RWPE1 (cell line): ENCODE measurements around the gene TRAK1.

ENCODE experiments used
- CTCF ChIA-PET: fragments of 350-600 bp; sonication (Branson Sonifier 250); formaldehyde crosslinking; extraction: SDS; loops from one replicate; lab custom pipeline; 2021; lab: Yijun Ruan, JAX
- POLR2A ChIA-PET: fragments of 400-600 bp; formaldehyde crosslinking; extraction: SDS; loops from one replicate; lab custom pipeline; 2020; ENCODE audit warnings: antibody characterized with exemption; ENCODE audit not compliant: low non-redundant PET; lab: Yijun Ruan, JAX
- DNase-seq: peaks from one replicate; pipeline ENCODE4 v3.0.0; 2012; ENCODE audit warnings: low spot score
- H3K27ac ChIP-seq: fragments of 450-650 bp; 2 replicates; pipeline ENCODE4 v1.5.1; 2017
- CTCF ChIP-seq: fragments of 450-650 bp; conservative IDR thresholded peaks from 2 replicates; pipeline ENCODE4 v1.5.1; 2017; ENCODE audit warnings: low read depth, mild to moderate bottlenecking

TRAK1 gene

GRCh38 chr3:42067326-42067725 lies 23.8 kb upstream of the TRAK1 start:
- no peak for TF ChIP-seq CTCF
- ChIA-PET POLR2A (no interaction called here), CTCF (no interaction called here)
- no peak for DNase-seq
- H3K27ac ChIP-seq = no peak overlapping the region

GRCh38 chr3:42068303-42069088 lies 22.7 kb upstream of the TRAK1 start:
- no peak for TF ChIP-seq CTCF
- ChIA-PET POLR2A (no interaction called here), CTCF (interaction anchor here (0.7 kb wide), 1 partner anchor 854 kb away, joined by 7 read pairs; no protein-coding TSS in a partner anchor)
- DNase-seq = no peak
- H3K27ac ChIP-seq = peak overlapping the region; percentile 39; the same call in 1 of the 2 replicates

DNA sequence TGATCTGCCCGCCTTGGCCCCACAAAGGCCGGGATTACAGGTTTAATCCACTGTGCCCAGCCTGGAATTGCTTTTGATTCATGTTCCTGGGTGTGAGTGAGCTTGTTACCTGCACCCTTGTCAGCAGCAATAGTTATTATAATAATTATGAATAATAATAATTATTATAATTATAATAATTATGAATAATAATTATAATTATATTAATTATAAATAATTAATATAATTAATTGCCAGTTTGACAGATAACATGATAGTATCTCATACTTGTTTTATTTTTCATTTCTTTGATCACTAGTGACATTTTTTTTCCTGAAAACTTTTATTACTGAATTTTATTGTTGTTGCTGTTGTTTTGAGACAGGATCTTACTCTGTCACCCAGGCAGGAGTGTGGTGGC lies 21.1 kb upstream of the TRAK1 start:
- ChIA-PET POLR2A (no interaction called here), CTCF (no interaction called here)
- no peak for TF ChIP-seq CTCF
- H3K27ac ChIP-seq = peak overlapping the region; percentile 96
- DNase-seq = no peak

DNA sequence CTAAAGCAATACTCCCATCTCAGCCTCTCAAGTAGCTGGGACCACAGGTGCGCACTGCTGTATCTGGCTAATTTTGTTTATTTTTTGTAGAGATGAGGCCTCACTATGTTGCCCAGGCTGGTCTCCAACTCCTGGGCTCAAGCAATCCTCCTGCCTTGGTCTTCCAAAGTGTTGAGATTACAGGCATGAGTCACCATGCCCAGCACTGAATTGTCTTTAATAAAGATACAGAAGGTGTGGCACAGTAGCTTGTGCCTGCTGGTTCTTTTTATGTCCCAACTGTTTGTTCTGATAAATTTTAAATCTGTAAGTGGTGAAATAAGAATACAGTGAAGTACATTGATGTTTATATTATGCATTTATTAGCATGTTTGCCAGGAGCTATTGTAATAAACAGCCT lies 20.6 kb upstream of the TRAK1 start:
- no peak for TF ChIP-seq CTCF
- no peak for DNase-seq
- peak overlapping the region; percentile 96 for H3K27ac ChIP-seq
- ChIA-PET CTCF (no interaction called here), POLR2A (no interaction called here)

DNA sequence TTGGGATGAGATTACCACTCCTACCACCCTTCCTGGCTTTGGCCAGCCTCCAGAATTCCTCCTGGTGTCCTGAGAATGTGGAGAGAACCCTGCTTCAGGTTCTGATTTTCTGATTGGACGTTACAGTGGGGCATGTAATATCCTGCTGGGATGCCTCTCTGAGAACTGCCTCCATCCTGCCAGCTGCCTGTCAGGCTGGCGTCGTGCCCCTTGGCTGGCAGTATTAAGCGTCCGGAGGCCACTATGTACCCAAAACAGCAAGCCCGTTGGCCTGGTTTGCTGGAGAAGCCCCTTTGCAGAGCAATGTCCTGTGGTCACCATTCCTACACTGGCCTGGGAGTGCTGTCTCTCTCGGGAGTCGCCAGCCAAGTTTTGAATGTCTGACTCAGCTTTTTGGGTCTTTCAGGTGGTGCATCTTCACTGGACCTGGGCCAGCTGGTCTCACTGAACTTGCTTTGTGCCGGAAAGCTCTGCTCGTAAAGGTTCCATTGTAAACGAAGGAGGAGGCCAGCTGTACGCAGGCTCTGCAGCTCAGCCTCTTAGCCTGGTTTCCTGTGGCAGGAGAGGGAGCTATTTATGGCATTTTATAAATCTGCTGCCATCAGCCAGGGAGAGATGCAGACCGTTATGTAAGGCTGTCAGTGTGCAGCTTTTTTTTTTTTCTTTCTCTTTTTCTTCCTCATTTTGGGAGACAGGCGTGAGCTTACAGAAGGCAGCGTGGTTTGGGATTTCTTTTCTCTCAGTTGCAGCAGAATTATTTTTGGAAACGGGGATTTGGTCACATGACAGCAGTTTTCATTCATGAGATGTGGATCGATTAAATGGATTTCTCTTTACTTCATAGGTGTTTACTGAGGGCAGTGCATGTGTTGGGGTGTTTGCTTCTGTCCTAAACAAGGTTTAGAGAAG lies 19.0 kb upstream of the TRAK1 start:
- CTCF ChIA-PET = interaction anchor here (0.6 kb wide), 1 partner anchor 165 kb away, joined by 5 read pairs; no protein-coding TSS in a partner anchor
- no peak for TF ChIP-seq CTCF
- POLR2A ChIA-PET = interaction anchor here (0.5 kb wide), 1 partner anchor 29 kb away, joined by 3 read pairs; no protein-coding TSS in a partner anchor
- peak overlapping the region; percentile 96 for H3K27ac ChIP-seq
- peak; percentile 83 for DNase-seq

DNA sequence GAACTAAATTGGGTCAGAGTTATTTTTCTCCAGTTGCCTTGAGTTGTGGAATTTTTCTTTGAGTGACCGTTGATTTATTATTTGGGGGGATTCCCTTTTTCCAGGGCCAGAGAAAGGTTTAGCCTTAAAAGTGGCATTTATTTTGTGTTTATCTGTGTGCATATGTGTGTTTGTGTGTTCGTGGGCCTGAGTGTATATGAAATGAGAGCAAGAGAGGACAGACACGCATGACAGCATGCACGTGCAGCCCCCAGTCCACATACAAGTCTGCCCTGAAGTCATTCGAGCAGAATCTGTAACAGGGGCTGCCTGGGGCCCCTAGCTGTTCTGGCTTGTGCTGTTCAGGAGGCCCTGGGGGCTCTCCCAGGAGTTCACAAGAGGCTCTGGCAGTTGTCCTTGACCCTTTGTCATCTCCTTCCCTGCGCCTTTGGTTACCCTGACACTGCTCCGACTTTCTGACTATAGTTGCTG lies 18.3 kb upstream of the TRAK1 start:
- CTCF ChIA-PET = no interaction called here
- no peak for DNase-seq
- no peak for TF ChIP-seq CTCF
- POLR2A ChIA-PET = no interaction called here
- H3K27ac ChIP-seq = peak overlapping the region; percentile 96
